C4-2B (cell line): ENCODE data around the gene GPATCH4.

ENCODE experiments used
- H3K27ac ChIP-seq: fragments of 450-650 bp; 2 replicates; pipeline ENCODE4 v1.5.1; 2017
- ZFX ChIP-seq: fragments of 450-650 bp; IDR thresholded peaks from 2 replicates; pipeline ENCODE4 v1.6.1; 2017
- TF ChIP-seq, protein P1 (sequence below): fragments of 450-650 bp; conservative IDR thresholded peaks from 2 replicates; pipeline ENCODE4 v1.5.1; 2017; ENCODE audit warnings: mild to moderate bottlenecking

The GPATCH4 gene

DNA sequence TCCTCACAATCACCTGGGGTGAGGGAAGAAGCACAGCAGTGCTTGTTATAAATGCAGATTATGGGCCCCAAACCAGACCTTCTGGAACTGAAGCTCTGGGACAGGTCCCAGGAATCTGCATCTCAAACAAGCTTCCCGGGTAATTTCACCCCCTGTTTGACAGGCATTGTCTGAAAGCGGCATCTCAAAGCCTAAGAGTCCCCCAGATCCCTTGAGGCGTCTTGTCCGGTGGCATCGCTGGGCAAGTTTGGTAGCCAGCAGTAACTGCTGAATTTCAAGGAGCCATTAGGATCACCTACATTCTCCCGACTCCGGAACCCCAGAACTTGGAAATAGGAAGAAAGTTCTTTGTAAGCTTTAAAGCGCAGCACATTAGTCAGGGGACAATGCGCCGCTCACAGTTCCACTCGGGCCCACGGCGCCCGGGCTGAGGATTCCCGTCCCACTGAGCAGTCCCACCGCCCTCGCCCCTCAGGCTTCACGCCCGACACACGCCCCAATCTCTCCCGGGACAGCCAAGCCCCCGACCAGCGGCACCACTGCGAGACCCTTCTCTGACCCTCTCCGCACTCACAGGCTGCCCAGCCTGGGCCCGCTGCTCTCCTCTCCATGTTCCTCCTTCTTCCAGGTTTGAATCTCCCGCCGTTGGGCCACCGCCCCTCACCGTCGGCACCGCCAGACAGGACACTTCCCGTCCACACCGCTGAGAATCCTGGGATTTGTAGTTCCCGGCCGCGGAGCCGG is 29.2 kb downstream of the GPATCH4 start, which contains the start of gene IQGAP3:
IQGAP3 (minus strand) TSS at position 647 of the 744 bp plus-strand sequence; CDS start at position 611, 36 bp downstream.
- H3K27ac ChIP-seq: peak within 1 kb of the TSS; percentile 65
- TF ChIP-seq, protein P1, sequence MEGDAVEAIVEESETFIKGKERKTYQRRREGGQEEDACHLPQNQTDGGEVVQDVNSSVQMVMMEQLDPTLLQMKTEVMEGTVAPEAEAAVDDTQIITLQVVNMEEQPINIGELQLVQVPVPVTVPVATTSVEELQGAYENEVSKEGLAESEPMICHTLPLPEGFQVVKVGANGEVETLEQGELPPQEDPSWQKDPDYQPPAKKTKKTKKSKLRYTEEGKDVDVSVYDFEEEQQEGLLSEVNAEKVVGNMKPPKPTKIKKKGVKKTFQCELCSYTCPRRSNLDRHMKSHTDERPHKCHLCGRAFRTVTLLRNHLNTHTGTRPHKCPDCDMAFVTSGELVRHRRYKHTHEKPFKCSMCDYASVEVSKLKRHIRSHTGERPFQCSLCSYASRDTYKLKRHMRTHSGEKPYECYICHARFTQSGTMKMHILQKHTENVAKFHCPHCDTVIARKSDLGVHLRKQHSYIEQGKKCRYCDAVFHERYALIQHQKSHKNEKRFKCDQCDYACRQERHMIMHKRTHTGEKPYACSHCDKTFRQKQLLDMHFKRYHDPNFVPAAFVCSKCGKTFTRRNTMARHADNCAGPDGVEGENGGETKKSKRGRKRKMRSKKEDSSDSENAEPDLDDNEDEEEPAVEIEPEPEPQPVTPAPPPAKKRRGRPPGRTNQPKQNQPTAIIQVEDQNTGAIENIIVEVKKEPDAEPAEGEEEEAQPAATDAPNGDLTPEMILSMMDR: no peak
- no peak; the same call in 1 of the 2 replicates for TF ChIP-seq ZFX

DNA sequence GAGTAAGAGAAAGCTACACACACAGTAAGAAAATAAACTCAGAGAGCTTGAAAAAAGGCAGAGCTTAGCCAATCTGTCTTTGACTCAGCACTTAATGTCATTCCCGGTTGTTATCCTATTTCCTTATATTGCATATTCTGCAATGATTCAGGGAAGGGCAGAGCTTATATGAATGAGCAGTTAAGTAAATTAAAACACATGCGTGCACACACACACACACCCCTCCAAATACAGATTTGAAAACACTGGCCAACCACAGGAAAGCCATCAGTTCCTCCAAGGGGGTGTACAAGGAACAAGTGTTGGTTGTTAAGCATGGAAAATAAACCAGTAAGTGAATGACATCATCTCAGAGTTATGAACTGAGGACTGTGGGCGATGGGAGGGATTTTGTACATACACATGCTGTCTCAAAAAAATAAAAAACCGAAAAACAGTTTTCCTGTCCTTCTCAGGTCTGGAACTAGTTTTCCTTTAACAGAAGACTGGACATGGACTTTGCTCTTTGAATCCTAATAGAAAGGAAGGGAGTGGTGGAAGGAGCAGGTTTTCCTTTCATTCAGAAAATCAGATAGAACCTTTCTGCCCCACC is 29.9 kb downstream of the GPATCH4 start:
- TF ChIP-seq ZFX: no peak
- peak overlapping the region; percentile 65 for H3K27ac ChIP-seq

DNA sequence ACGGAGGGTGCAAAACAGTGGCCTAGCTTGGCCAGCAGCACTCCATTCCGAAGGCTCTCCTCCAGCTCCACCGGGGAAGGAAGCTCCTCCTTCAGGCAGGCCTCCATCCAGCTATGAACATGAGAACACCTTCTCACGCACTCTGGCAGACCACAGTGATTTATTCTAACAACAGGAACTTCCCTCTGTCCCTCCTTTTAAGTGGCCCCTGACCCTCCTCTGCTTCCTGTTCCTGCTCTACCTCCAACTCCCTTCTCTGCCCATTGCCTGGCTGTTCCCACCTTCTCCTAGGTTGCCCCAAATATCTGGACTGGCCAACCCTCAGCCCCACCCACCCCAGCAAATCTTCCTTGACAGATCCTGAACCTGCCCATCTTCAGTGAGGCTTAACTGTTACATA is 34.8 kb downstream of the GPATCH4 start:
- no peak overlapping the region for H3K27ac ChIP-seq
- TF ChIP-seq, protein P1: no peak
- no peak for TF ChIP-seq ZFX

DNA sequence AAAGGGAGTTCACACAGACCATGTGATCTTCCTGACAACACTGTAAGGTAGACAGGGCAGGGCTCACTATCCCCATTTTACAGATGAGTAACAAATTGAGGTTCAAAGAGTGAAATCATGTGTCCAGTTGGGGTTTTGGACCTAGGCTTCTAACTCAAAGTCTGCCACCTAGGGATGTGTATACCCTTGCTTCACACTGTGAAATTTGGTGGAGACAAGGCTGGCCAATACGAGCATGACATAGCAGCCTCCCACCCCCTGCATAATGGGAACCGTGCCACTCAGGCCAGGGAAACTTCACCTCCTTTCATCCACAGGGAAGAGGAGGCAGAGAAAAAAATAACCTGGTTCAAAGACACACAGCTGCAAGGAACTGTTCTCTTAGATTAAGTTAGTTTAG is 35.8 kb downstream of the GPATCH4 start:
- no peak for TF ChIP-seq ZFX
- TF ChIP-seq, protein P1: no peak

DNA sequence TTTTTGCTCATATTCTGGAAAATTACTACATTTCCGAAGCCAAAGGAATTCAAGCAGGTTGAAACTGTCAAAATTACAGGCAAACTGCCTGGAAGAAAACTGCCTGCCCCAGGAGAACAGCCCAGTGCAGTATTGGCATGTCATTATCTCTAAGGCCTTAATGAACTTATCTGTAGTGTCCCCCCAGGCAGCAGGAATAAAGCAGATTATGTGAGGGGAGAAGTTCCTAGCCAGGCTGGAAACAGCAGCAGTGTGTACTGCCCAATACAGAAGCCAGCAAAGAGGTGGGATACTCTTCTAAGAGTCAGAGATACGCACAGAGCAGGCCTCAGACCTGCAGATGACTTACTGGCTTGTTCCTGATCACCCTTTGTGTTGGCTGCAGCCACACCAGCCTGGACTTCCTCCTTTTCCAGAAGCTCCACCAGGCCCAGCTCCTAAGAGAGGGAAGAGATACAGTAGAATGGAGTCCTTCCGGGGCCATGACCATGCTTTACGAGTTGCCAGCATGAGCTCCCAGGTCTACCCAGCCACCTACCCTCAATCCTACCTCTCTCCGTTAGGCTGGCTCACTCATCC is 40.6 kb downstream of the GPATCH4 start:
- TF ChIP-seq, protein P1: no peak
- TF ChIP-seq ZFX: peak; percentile 29; the same call in 1 of the 2 replicates
- peak overlapping the region; percentile 79 for H3K27ac ChIP-seq

More for the DNA sequence above, 35.8 kb downstream of the GPATCH4 start:
- no peak overlapping the region for H3K27ac ChIP-seq

DNA sequence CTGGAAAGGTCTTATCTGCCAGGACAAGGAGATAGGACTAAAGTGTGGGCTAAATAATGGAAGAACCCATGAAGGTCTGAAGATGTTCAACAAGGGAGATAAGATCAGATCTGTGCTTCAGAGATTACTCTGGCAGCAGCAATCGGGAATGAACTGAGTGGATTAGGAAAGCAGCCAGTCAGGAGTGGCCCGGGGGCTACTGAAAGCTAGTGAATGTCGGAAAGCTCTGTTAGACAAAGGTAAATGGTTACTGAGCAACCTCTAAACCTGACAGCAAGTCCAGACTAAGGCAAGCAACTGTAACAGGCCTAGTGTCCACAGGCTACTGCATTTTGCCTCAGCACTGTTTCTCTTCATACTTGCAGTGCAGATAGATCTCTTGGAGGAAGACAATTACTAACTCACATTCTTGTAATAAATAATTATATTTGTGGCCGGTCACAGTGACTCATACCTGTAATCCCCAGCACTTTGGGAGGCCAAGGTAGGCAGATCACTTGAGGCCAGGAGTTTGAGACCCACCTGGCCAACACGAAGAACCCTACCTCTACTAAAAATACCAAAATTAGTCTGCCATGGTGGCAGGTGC is 41.4 kb downstream of the GPATCH4 start:
- TF ChIP-seq ZFX: no peak
- TF ChIP-seq, protein P1: no peak
- H3K27ac ChIP-seq: peak overlapping the region; percentile 79

DNA sequence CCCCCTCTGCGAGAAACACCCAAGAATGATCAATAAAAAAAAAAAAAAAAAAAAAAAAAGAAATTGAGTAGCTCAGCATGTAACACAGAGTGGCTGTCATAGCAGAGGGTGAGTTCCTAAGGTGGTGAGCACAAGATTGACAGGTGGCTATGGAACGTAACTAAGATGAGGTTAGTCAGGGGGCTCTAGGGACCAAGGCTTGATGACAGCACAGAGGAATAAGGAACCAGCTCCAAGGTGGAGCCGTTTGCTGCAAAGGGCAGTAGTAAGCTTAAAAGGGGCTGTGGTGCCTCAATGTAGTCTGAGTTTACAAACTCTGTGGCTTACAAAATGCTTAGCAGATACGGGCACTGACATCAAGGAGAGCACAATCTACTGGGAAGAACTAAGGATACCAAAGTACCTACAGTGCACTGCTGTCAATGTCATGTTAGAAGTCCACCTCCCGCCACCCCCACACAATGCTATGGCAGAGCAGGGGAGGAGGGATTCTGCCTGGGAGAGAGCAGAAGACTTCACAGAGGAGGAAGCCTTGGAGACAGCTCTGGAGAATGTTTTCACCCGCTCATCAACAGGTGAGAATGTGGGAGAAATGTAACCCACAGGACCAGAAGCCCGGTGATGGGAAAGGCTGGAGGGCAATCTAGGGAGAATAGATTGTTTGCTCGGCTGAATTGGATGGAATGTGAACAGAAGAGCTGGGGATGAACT is 42.0 kb downstream of the GPATCH4 start:
- peak overlapping the region; percentile 79 for H3K27ac ChIP-seq
- TF ChIP-seq, protein P1: no peak
- TF ChIP-seq ZFX: no peak
